GM13977 (cell line): ENCODE measurements around the gene SNAP25.

Experiments used
- DNase-seq: peaks from one replicate; pipeline ENCODE4 v3.0.0; 2012; ENCODE audit warnings: low spot score
- in situ Hi-C: fragments of 300-500 bp; cut with MboI; formaldehyde crosslinking; loops from one replicate; pipeline ENCODE4 v1.12.0; 2022; ENCODE audit warnings: low sequenced_read_pairs, low pct_unique_long_range_greater_than_20kb, mixed read lengths, inconsistent platforms; ENCODE audit not compliant: unreplicated experiment
- TF ChIP-seq, protein P1 (sequence below): IDR thresholded peaks from 2 replicates; pipeline ENCODE4 v1.5.1; 2012; ENCODE audit warnings: mild to moderate bottlenecking, control low read depth; ENCODE audit not compliant: insufficient read depth; ENCODE audit errors: extremely low read depth, missing control alignments

The SNAP25 gene

GRCh38 chr20:10218536-10219451, at the start of gene SNAP25:
Gene SNAP25, plus strand, starts transcription at chr20:10218830. Its CDS starts 56,662 bp downstream, at chr20:10275492.
- peak; percentile 55 for DNase-seq
- TF ChIP-seq, protein P1, sequence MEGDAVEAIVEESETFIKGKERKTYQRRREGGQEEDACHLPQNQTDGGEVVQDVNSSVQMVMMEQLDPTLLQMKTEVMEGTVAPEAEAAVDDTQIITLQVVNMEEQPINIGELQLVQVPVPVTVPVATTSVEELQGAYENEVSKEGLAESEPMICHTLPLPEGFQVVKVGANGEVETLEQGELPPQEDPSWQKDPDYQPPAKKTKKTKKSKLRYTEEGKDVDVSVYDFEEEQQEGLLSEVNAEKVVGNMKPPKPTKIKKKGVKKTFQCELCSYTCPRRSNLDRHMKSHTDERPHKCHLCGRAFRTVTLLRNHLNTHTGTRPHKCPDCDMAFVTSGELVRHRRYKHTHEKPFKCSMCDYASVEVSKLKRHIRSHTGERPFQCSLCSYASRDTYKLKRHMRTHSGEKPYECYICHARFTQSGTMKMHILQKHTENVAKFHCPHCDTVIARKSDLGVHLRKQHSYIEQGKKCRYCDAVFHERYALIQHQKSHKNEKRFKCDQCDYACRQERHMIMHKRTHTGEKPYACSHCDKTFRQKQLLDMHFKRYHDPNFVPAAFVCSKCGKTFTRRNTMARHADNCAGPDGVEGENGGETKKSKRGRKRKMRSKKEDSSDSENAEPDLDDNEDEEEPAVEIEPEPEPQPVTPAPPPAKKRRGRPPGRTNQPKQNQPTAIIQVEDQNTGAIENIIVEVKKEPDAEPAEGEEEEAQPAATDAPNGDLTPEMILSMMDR: no peak
- in situ Hi-C loops: no loop called here

DNA sequence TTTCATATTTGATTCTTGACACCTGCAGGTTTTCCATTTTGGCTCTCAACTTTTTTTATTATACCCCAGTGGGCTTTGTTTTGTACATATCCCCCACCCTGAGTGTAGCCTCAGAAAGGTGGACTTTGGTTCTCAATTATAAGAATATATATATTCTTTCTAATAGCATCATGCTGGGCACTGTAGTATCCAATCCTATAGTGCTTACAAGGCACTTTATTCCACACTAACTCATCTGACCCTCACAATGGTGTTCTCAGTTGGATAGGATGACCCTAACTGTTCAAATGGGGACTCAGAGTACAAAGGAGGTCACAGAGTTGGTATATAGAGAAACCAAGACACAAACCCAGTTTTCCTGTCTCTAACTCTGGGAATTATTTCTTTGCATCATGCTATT, 48.9 kb upstream of the SNAP25 start:
- in situ Hi-C loops: no loop called here
- DNase-seq: no peak
- TF ChIP-seq, protein P1: no peak

DNA sequence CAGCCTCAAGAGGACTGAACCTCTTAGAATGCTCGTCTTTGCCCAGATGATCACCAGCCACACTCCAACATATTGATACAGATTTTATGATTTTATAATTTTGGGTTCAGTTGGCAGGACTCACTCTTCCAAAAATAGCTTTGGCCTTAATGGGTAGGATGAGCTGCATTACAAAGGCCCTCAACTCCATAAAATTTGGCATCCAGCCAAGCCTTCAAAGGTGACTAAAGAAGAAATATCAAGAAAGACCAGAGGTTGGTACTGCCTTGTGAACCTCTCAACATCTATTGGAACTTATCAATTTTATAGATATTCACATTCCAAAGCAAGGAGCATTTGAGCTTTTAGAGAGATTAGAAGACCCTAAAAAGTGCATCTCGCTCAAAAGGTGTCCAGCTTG, 48.4 kb upstream of the SNAP25 start:
- DNase-seq: no peak
- in situ Hi-C loops: no loop called here
- TF ChIP-seq, protein P1: no peak

DNA sequence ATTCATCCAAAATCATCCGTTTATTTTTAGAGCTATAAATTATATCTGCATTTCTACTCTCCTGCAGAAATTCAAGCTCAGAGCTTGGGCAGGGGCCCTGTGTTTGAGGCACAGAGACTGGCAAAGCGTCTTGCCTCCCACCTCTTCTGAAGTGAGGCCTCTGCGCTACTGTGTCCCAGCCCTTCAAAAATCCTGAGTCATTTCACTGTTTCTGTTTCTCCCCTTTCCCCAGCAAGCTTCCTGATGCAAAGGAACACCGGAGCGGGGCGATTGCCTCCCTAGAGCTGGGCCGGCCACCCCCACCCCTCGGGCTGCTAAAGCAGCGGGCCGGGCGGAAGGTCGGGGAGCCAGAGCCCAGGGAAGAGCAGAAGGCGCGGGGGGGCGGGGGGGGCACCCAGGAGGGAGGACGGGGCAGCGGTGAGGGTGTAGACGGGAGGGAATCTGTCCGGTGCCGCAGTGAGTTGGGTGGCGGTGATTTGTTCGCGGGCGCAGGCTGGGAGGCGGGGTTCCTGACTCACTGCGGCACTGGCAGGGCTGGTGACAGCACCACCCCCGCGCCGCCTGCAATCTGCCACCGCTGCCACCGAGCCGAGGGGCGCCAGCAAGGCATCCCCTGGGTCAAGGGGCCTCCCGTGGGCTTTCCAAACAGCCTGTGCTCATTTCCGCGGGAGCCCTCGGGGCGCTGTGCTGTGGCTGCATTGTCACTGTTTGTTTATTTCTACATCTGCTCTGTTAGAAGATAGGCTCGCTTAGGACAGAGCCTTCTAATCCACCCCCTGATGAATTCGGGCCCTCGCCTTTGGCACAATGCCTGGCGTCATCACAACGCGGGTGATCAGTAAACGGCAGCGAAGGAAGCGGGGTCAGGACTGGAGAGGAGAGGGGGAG, 46.5 kb upstream of the SNAP25 start:
- TF ChIP-seq, protein P1: no peak
- DNase-seq: no peak
- in situ Hi-C loops: no loop called here

DNA sequence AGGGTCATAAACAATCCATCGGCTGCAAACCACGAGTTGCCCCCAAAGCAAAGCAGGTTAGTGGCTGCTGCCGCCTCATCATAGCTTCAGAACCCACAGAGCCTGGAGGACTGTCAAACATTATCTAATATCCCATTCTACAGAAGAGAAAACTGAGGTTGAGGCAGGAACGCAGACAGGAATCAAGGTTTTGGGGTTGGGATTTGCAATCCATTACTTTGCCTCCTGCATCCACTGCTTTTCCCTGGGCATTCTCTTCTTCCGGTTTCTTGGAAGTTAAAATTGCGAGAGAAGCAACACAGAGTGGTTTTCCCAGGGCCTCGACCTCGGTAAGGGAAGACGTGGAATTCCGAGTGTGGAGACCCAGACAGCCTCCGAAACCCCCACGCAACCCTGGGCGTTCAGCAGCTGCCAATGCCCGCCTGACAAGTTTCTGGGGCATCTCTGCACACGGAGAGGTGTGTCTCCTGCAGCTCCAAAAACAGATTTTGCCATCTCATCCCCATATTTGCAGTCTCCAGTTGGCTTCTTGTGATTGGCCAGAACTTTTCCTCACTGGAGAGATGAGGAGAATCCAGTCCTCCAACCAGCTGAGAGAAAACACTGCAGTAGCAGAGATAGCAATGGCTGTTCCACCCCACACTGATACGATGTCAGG, 45.5 kb upstream of the SNAP25 start:
- in situ Hi-C loops: no loop called here
- TF ChIP-seq, protein P1: no peak
- DNase-seq: no peak

GRCh38 chr20:10174400-10174799, 44.2 kb upstream of the SNAP25 start:
- no peak for DNase-seq
- TF ChIP-seq, protein P1: no peak
- in situ Hi-C loops: no loop called here
